Mesendoderm (in vitro differentiated cells): ENCODE measurements around the gene RFC1.

ENCODE experiments used
- DNase-seq: peaks from one replicate; pipeline ENCODE4 v3.0.0; 2013
- H2AK5ac ChIP-seq: 2 replicates; pipeline ENCODE4 v1.6.1; 2013; ENCODE audit warnings: low read length, inconsistent platforms
- H2BK120ac ChIP-seq: 2 replicates; pipeline ENCODE4 v1.6.1; 2013; ENCODE audit warnings: low read depth, mild to moderate bottlenecking, low read length, moderate library complexity, mixed read lengths
- H2BK15ac ChIP-seq: replicated peaks from 2 replicates; pipeline ENCODE4 v1.6.1; 2013; ENCODE audit warnings: low read depth, mild to moderate bottlenecking, moderate library complexity
- H2BK5ac ChIP-seq: 2 replicates; pipeline ENCODE4 v1.6.1; 2013; ENCODE audit warnings: low read length, inconsistent platforms
- H3K18ac ChIP-seq: 2 replicates; pipeline ENCODE4 v1.6.1; 2013; ENCODE audit warnings: mild to moderate bottlenecking, low read length, mixed read lengths
- H3K23ac ChIP-seq: one replicate; pipeline ENCODE4 v1.6.1; 2013; ENCODE audit warnings: low read length
- H3K27ac ChIP-seq: 2 replicates; pipeline ENCODE4 v1.5.1; 2013; ENCODE audit warnings: low read depth, mild to moderate bottlenecking, inconsistent platforms, low read length, moderate library complexity
- H3K27me3 ChIP-seq: 2 replicates; pipeline ENCODE4 v1.6.1; 2013; ENCODE audit warnings: low read length, control low read depth, mild to moderate bottlenecking, inconsistent platforms; ENCODE audit not compliant: insufficient read depth, poor library complexity
- H3K36me3 ChIP-seq: 2 replicates; pipeline ENCODE4 v1.6.1; 2013; ENCODE audit warnings: low read length, inconsistent platforms; ENCODE audit not compliant: control insufficient read depth, insufficient read depth
- H3K4ac ChIP-seq: one replicate; pipeline ENCODE4 v1.6.1; 2013; ENCODE audit warnings: low read depth, mild to moderate bottlenecking, low read length, moderate library complexity
- H3K4me1 ChIP-seq: 2 replicates; pipeline ENCODE4 v1.6.1; 2013; ENCODE audit warnings: low read depth, low read length, inconsistent platforms; ENCODE audit not compliant: control insufficient read depth
- H3K4me2 ChIP-seq: 2 replicates; pipeline ENCODE4 v1.6.1; 2013; ENCODE audit warnings: low read length
- H3K4me3 ChIP-seq: 2 replicates; pipeline ENCODE4 v1.5.1; 2013; ENCODE audit warnings: mild to moderate bottlenecking, low read length
- H3K56ac ChIP-seq: one replicate; pipeline ENCODE4 v1.6.1; 2013; ENCODE audit warnings: low read length
- H3K79me1 ChIP-seq: 2 replicates; pipeline ENCODE4 v1.6.1; 2013; ENCODE audit warnings: low read length, inconsistent platforms
- H3K79me2 ChIP-seq: 2 replicates; pipeline ENCODE4 v1.6.1; 2013; ENCODE audit warnings: mild to moderate bottlenecking, low read length; ENCODE audit not compliant: control insufficient read depth, insufficient read depth
- H3K9ac ChIP-seq: 2 replicates; pipeline ENCODE4 v1.6.1; 2013; ENCODE audit warnings: low read length, inconsistent platforms
- H4K5ac ChIP-seq: one replicate; pipeline ENCODE4 v1.6.1; 2013; ENCODE audit warnings: low read length
- H4K8ac ChIP-seq: one replicate; pipeline ENCODE4 v1.6.1; 2013; ENCODE audit warnings: low read depth, mild to moderate bottlenecking, control low read depth, low read length, moderate library complexity
- WGBS: extraction: QIAGEN DNeasy Blood & Tissue Kit; methylation state at CpG from one replicate; pipeline ENCODE4 v1.1.7; 2013; ENCODE audit warnings: low lambda C conversion rate, missing lambda C conversion rate; ENCODE audit not compliant: insufficient coverage; ENCODE audit errors: extremely low coverage; 5-methylcytosine and 5-hydroxymethylcytosine counted together

RFC1 gene

GRCh38 chr4:39339968-39340367 is 26.2 kb downstream of the RFC1 start:
- H3K4me2 ChIP-seq = no peak overlapping the region
- H2BK5ac ChIP-seq = no peak overlapping the region
- no peak overlapping the region for H3K56ac ChIP-seq
- H4K8ac ChIP-seq = no peak overlapping the region
- no peak overlapping the region for H2AK5ac ChIP-seq
- no CpG with 5 or more reads among the region's 2 CpGs for WGBS
- H4K5ac ChIP-seq = no peak overlapping the region
- H2BK15ac ChIP-seq = no peak overlapping the region
- H3K9ac ChIP-seq = no peak overlapping the region
- H3K4me3 ChIP-seq = no peak overlapping the region
- no peaks in the 10 kb centered on the region for H3K4me1 ChIP-seq
- no peaks in the 10 kb centered on the region for H3K27me3 ChIP-seq
- H3K27ac ChIP-seq = no peak overlapping the region
- no peak overlapping the region for H3K23ac ChIP-seq
- H3K79me2 ChIP-seq = peaks cover 4% of the 10 kb centered on the region
- no peak overlapping the region for H2BK120ac ChIP-seq
- H3K18ac ChIP-seq = no peak overlapping the region
- H3K36me3 ChIP-seq = no peaks in the 10 kb centered on the region
- no peak for DNase-seq
- no peak overlapping the region for H3K4ac ChIP-seq
- H3K79me1 ChIP-seq = peaks cover 6% of the 10 kb centered on the region

GRCh38 chr4:39337841-39338240 is 28.3 kb downstream of the RFC1 start:
- Histone ChIP-seq H2BK5ac (no peak overlapping the region), H3K4me3 (no peak overlapping the region), H4K5ac (no peak overlapping the region), H3K79me2 (peaks cover 6% of the 10 kb centered on the region), H3K79me1 (peaks cover 3% of the 10 kb centered on the region), H4K8ac (no peak overlapping the region), H2AK5ac (no peak overlapping the region), H3K9ac (no peak overlapping the region), H2BK15ac (no peak overlapping the region), H3K27ac (no peak overlapping the region), H3K4me2 (no peak overlapping the region), H3K56ac (no peak overlapping the region), H3K27me3 (no peaks in the 10 kb centered on the region), H3K18ac (no peak overlapping the region), H3K4ac (no peak overlapping the region), H3K36me3 (no peaks in the 10 kb centered on the region), H3K4me1 (no peaks in the 10 kb centered on the region), H3K23ac (no peak overlapping the region), H2BK120ac (no peak overlapping the region)
- no peak for DNase-seq
- WGBS = 100% methylated on average over 1 of the region's 4 CpGs

GRCh38 chr4:39335566-39335965 is 30.6 kb downstream of the RFC1 start:
- DNase-seq = no peak
- Histone ChIP-seq H3K79me1 (peaks cover 3% of the 10 kb centered on the region), H3K56ac (no peak overlapping the region), H2BK5ac (no peak overlapping the region), H4K8ac (no peak overlapping the region), H3K27ac (no peak overlapping the region), H3K79me2 (peaks cover 7% of the 10 kb centered on the region), H3K9ac (no peak overlapping the region), H3K27me3 (no peaks in the 10 kb centered on the region), H2AK5ac (no peak overlapping the region), H2BK15ac (no peak overlapping the region), H3K4me1 (no peaks in the 10 kb centered on the region), H2BK120ac (no peak overlapping the region), H3K4me2 (no peak overlapping the region), H4K5ac (no peak overlapping the region), H3K23ac (no peak overlapping the region), H3K4me3 (no peak overlapping the region), H3K4ac (no peak overlapping the region), H3K36me3 (no peaks in the 10 kb centered on the region), H3K18ac (no peak overlapping the region)
- no CpG with 5 or more reads among the region's 4 CpGs for WGBS

- peaks cover 6% of the 10 kb centered on the region for H3K79me1 ChIP-seq
- H3K4me1 ChIP-seq = no peaks in the 10 kb centered on the region
- H3K36me3 ChIP-seq = no peaks in the 10 kb centered on the region
- no peak overlapping the region for H3K4me3 ChIP-seq
- no peak overlapping the region for H3K9ac ChIP-seq
- peak; percentile 19 for DNase-seq
- no peaks in the 10 kb centered on the region for H3K27me3 ChIP-seq
- no peak overlapping the region for H2BK5ac ChIP-seq
- H2BK120ac ChIP-seq = no peak overlapping the region
- no peak overlapping the region for H2AK5ac ChIP-seq
- H3K23ac ChIP-seq = no peak overlapping the region
- no peak overlapping the region for H4K5ac ChIP-seq
- H3K56ac ChIP-seq = no peak overlapping the region
- no peak overlapping the region for H3K27ac ChIP-seq
- no peak overlapping the region for H3K4me2 ChIP-seq
- H3K79me2 ChIP-seq = peaks cover 9% of the 10 kb centered on the region
- H3K18ac ChIP-seq = no peak overlapping the region
- H2BK15ac ChIP-seq = no peak overlapping the region
- H4K8ac ChIP-seq = no peak overlapping the region
- WGBS = no CpG with 5 or more reads among the region's 2 CpGs
- H3K4ac ChIP-seq = no peak overlapping the region
These were observed 35.0 kb downstream of the RFC1 start for GRCh38 chr4:39331191-39331590.

GRCh38 chr4:39330353-39330752 is 35.8 kb downstream of the RFC1 start:
- Histone ChIP-seq H3K79me1 (peaks cover 3% of the 10 kb centered on the region), H3K4me3 (no peak overlapping the region), H3K23ac (no peak overlapping the region), H4K5ac (no peak overlapping the region), H3K9ac (no peak overlapping the region), H3K4ac (no peak overlapping the region), H3K27me3 (no peaks in the 10 kb centered on the region), H2AK5ac (no peak overlapping the region), H2BK5ac (no peak overlapping the region), H2BK120ac (no peak overlapping the region), H3K36me3 (no peaks in the 10 kb centered on the region), H3K56ac (no peak overlapping the region), H3K18ac (no peak overlapping the region), H3K27ac (no peak overlapping the region), H3K4me2 (no peak overlapping the region), H3K4me1 (no peaks in the 10 kb centered on the region), H2BK15ac (no peak overlapping the region), H3K79me2 (peaks cover 5% of the 10 kb centered on the region), H4K8ac (no peak overlapping the region)
- no peak for DNase-seq
- no CpG with 5 or more reads among the region's 1 CpG for WGBS

GRCh38 chr4:39326468-39326977 is 39.6 kb downstream of the RFC1 start:
- no peak for DNase-seq
- WGBS = no CpG with 5 or more reads among the region's 2 CpGs
- Histone ChIP-seq H3K79me1 (peaks cover 3% of the 10 kb centered on the region), H3K4me3 (no peak overlapping the region), H3K79me2 (peaks cover 3% of the 10 kb centered on the region), H3K4ac (no peak overlapping the region), H2AK5ac (no peak overlapping the region), H3K23ac (no peak overlapping the region), H3K18ac (no peak overlapping the region), H3K36me3 (no peaks in the 10 kb centered on the region), H4K8ac (no peak overlapping the region), H3K27me3 (no peaks in the 10 kb centered on the region), H3K27ac (no peak overlapping the region), H3K4me1 (no peaks in the 10 kb centered on the region), H2BK15ac (no peak overlapping the region), H3K9ac (no peak overlapping the region), H2BK5ac (no peak overlapping the region), H4K5ac (no peak overlapping the region), H2BK120ac (no peak overlapping the region), H3K56ac (no peak overlapping the region), H3K4me2 (no peak overlapping the region)
